Neutrophil (primary cell): ENCODE data around the gene KPNA1.

Experiments
- H3K27ac ChIP-seq: fragments of 200-600 bp; sonication (generic); 2 replicates; pipeline ENCODE4 v1.5.1; 2016; ENCODE audit warnings: mild to moderate bottlenecking, moderate library complexity
- H3K27me3 ChIP-seq: fragments of 200-600 bp; sonication (generic); 2 replicates; pipeline ENCODE4 v1.6.0; 2016; ENCODE audit warnings: mild to moderate bottlenecking
- H3K36me3 ChIP-seq: fragments of 200-600 bp; sonication (generic); 2 replicates; pipeline ENCODE4 v1.5.1; 2017
- H3K4me1 ChIP-seq, 2 experiments: fragments of 200-600 bp in 1 of 2; sonication (generic) in 1 of 2; 1 replicate in 1 of 2; 2 replicates in 1 of 2; pipeline versions ENCODE4 v1.5.1 to v1.6.1; 2013 to 2016; ENCODE audit warnings: low read depth in 1 of 2, low read length in 1 of 2, mild to moderate bottlenecking in 1 of 2, moderate library complexity in 1 of 2; ENCODE audit not compliant: control insufficient read depth in 1 of 2, insufficient read depth in 1 of 2
- H3K4me3 ChIP-seq, 2 experiments: fragments of 200-600 bp in 1 of 2; sonication (generic) in 1 of 2; 1 replicate in 1 of 2; 2 replicates in 1 of 2; pipeline ENCODE4 v1.5.1; 2013 to 2016; ENCODE audit warnings: low read depth in 1 of 2, low read length in 1 of 2, mild to moderate bottlenecking in 1 of 2, moderate library complexity in 1 of 2
- H3K9me3 ChIP-seq: fragments of 200-600 bp; sonication (generic); 2 replicates; pipeline ENCODE4 v1.5.1; 2016
- TF ChIP-seq, protein P1 (sequence below): fragments of 200-600 bp; sonication (generic); IDR thresholded peaks from 2 replicates; pipeline ENCODE4 v1.5.1; 2016; ENCODE audit warnings: antibody characterized with exemption

Gene KPNA1

GRCh38 chr3:122391681-122392446 lies 122.9 kb downstream of the KPNA1 start:
- no peaks in the 10 kb centered on the region for H3K4me1 ChIP-seq
- no peaks in the 10 kb centered on the region for H3K27me3 ChIP-seq
- H3K27ac ChIP-seq: no peak overlapping the region
- no peaks in the 10 kb centered on the region for H3K9me3 ChIP-seq
- peaks cover 4% of the 10 kb centered on the region for H3K36me3 ChIP-seq
- TF ChIP-seq, protein P1, sequence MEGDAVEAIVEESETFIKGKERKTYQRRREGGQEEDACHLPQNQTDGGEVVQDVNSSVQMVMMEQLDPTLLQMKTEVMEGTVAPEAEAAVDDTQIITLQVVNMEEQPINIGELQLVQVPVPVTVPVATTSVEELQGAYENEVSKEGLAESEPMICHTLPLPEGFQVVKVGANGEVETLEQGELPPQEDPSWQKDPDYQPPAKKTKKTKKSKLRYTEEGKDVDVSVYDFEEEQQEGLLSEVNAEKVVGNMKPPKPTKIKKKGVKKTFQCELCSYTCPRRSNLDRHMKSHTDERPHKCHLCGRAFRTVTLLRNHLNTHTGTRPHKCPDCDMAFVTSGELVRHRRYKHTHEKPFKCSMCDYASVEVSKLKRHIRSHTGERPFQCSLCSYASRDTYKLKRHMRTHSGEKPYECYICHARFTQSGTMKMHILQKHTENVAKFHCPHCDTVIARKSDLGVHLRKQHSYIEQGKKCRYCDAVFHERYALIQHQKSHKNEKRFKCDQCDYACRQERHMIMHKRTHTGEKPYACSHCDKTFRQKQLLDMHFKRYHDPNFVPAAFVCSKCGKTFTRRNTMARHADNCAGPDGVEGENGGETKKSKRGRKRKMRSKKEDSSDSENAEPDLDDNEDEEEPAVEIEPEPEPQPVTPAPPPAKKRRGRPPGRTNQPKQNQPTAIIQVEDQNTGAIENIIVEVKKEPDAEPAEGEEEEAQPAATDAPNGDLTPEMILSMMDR: no peak
- no peak overlapping the region for H3K4me3 ChIP-seq

DNA sequence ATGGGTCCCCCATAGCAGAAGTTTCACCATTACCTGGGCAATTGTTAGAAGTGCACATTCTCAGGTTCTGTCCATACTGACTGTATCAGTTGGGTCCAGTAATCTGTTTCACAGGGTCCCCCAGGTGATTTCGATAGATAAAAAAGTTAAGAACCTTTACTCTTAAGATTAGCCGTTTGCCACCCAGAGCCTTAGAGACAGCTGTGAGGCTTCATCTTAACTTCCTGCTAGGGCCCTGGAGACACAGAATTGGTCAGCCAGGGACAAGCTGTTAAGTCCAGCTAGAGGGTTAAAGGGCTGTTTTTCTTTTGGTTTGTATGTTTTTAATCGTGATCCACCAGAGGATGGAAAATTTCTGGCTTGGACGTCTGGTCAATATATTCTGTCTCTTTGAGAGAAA lies 124.1 kb downstream of the KPNA1 start:
- Histone ChIP-seq H3K27ac (no peak overlapping the region), H3K27me3 (no peaks in the 10 kb centered on the region), H3K9me3 (no peaks in the 10 kb centered on the region), H3K4me1 (no peaks in the 10 kb centered on the region), H3K36me3 (peaks cover 4% of the 10 kb centered on the region), H3K4me3 (no peak overlapping the region)
- TF ChIP-seq, protein P1: no peak

- H3K27me3 ChIP-seq: no peaks in the 10 kb centered on the region
- TF ChIP-seq, protein P1: no peak
- peaks cover under 1 to 3% of the 10 kb centered on the region in 2 experiments for H3K4me1 ChIP-seq
- peaks cover 4% of the 10 kb centered on the region for H3K36me3 ChIP-seq
- no peak overlapping the region for H3K27ac ChIP-seq
- no peaks in the 10 kb centered on the region for H3K9me3 ChIP-seq
- H3K4me3 ChIP-seq: no peak overlapping the region
These were observed 124.8 kb downstream of the KPNA1 start for GRCh38 chr3:122389892-122390291.

DNA sequence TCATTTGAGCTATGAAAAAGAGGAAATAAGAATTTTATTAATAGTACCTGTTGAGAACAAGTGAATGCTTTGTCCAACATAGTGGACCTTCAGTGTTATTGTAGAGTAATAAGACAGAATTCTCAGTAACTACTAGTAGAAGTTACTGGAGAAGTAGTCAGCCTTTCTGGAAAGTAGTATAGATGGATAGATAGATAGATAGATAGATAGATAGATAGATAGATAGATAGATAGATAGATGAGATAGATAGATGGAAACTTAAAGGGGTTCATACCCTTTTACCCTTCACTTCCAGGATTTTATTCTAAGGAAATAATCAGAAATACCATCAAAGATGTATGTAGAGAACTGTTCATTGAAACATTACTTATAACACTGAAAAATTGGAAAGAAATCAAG lies 125.5 kb downstream of the KPNA1 start:
- H3K4me1 ChIP-seq: peaks cover 7 to 10% of the 10 kb centered on the region in 2 experiments
- H3K9me3 ChIP-seq: no peaks in the 10 kb centered on the region
- TF ChIP-seq, protein P1: no peak
- no peaks in the 10 kb centered on the region for H3K27me3 ChIP-seq
- peaks cover 4% of the 10 kb centered on the region for H3K36me3 ChIP-seq
- H3K4me3 ChIP-seq: no peak overlapping the region
- H3K27ac ChIP-seq: no peak overlapping the region

GRCh38 chr3:122387709-122388108 lies 127.0 kb downstream of the KPNA1 start:
- Histone ChIP-seq H3K4me3 (no peak overlapping the region), H3K9me3 (no peaks in the 10 kb centered on the region), H3K36me3 (peaks cover 4% of the 10 kb centered on the region), H3K27me3 (no peaks in the 10 kb centered on the region), H3K27ac (no peak overlapping the region), H3K4me1 (peaks cover 18 to 23% of the 10 kb centered on the region in 2 experiments)
- TF ChIP-seq, protein P1: no peak
